AML-193 (cell line): Measurements from ENCODE around the gene WNT9B.

Source experiments
- DNase-seq, 2 experiments: peaks; one replicate each; lab custom pipeline; 2025; lab: John Stamatoyannopoulos, UW

The WNT9B gene

GRCh38 chr17:46851029-46851741, at the start of gene WNT9B:
TSS of gene WNT9B (plus strand) at chr17:46851583. CDS start at chr17:46851639, 56 bp downstream.
- no peak for DNase-seq

- DNase-seq = no peak
These were observed 48.6 kb upstream of the WNT9B start for GRCh38 chr17:46802800-46803199.

GRCh38 chr17:46803544-46803943, 47.8 kb upstream of the WNT9B start:
- no peak for DNase-seq

GRCh38 chr17:46805771-46806170, 45.6 kb upstream of the WNT9B start:
- DNase-seq = no peak

GRCh38 chr17:46809110-46809571, 42.2 kb upstream of the WNT9B start:
- no peak for DNase-seq

- DNase-seq = no peak
These were observed 40.5 kb upstream of the WNT9B start for GRCh38 chr17:46810837-46811236.

GRCh38 chr17:46811978-46812583, 39.3 kb upstream of the WNT9B start:
- DNase-seq = no peak

- DNase-seq = no peak
These were observed 38.6 kb upstream of the WNT9B start for GRCh38 chr17:46812624-46813318.

GRCh38 chr17:46813920-46814319, 37.5 kb upstream of the WNT9B start:
- no peak for DNase-seq

GRCh38 chr17:46814446-46814845, 36.9 kb upstream of the WNT9B start:
- no peak for DNase-seq

GRCh38 chr17:46815474-46816353, 35.7 kb upstream of the WNT9B start:
- DNase-seq = no peak

- no peak for DNase-seq
These were observed 34.1 kb upstream of the WNT9B start for GRCh38 chr17:46817151-46817900.

- DNase-seq = no peak
These were observed 33.5 kb upstream of the WNT9B start for GRCh38 chr17:46817901-46818209.

- no peak for DNase-seq
These were observed 33.0 kb upstream of the WNT9B start, which contains the start of gene WNT3 for GRCh38 chr17:46818316-46818928. TSS of gene WNT3 (minus strand) at chr17:46818692. CDS start at chr17:46818597, 95 bp downstream.

GRCh38 chr17:46818929-46819859, 32.2 kb upstream of the WNT9B start:
- no peak for DNase-seq

GRCh38 chr17:46819906-46820351, 31.5 kb upstream of the WNT9B start:
- no peak for DNase-seq

- DNase-seq = no peak
These were observed 30.6 kb upstream of the WNT9B start for GRCh38 chr17:46820592-46821450.

- no peak for DNase-seq
These were observed 29.6 kb upstream of the WNT9B start for GRCh38 chr17:46821482-46822387.
